K562 (cell line): ENCODE data around the gene PSD4. TPM values are rescaled to one million over a fixed set of nuclear protein-coding genes. Genes with fewer than 3 reads are reported as not detected.

Experiments used
- ATAC-seq: fragments of 200-7000 bp; cut with Tn5 transposase; 3 replicates; pipeline ENCODE4 v1.9.1; 2020; ENCODE audit warnings: moderate library complexity
- BruUV-seq: library from RNA; stranded (reverse); fragments of 400-500 nt; replicated peaks from 2 replicates; lab custom pipeline; 2021; lab: Mats Ljungman, UMichigan
- CTCF ChIA-PET: fragments of 300-600 bp; formaldehyde crosslinking; extraction: SDS; loops from one replicate; lab custom pipeline; 2021; ENCODE audit warnings: low intra/inter-chr PET ratio; lab: Yijun Ruan, JAX
- POLR2A ChIA-PET: fragments of 300-600, 350-650 bp; sonication (Branson Sonifier 250); formaldehyde crosslinking; extraction: SDS; loops from one replicate; lab custom pipeline; 2021; ENCODE audit warnings: antibody characterized with exemption, inconsistent platforms; lab: Yijun Ruan, JAX
- DNase-seq, 4 experiments: peaks; one replicate each; pipeline versions ENCODE4 v3.0.0 to v3.0.0-alpha.2; 2011 to 2018; ENCODE audit warnings: low spot score in 3 of 4, mixed read lengths in 3 of 4; ENCODE audit errors: extremely low read depth in 1 of 4
- FAIRE-seq: peaks from 2 replicates; lab custom pipeline; 2011; peaks lifted over from hg19 to GRCh38; lab: Jason Lieb, UNC
- H2AFZ ChIP-seq: 2 replicates; pipeline ENCODE4 v1.6.0; 2011; ENCODE audit warnings: low read depth, low read length, control low read depth, inconsistent platforms
- H3K27ac ChIP-seq: fragments of 200-600 bp; 3 replicates; pipeline ENCODE4 v1.8.0; 2011; ENCODE audit warnings: low read depth, mild to moderate bottlenecking, control low read depth, inconsistent platforms, low read length, moderate library complexity, mixed read lengths; ENCODE audit errors: extremely low read depth
- H3K27me3 ChIP-seq, 2 experiments: fragments of 300-600 bp in 1 of 2; 2 replicates in 1 of 2; 3 replicates in 1 of 2; pipeline versions ENCODE4 v1.6.0 to v1.8.0; 2011; ENCODE audit warnings: inconsistent platforms in 2 of 2, low read length in 2 of 2, mild to moderate bottlenecking in 1 of 2, mixed read lengths in 1 of 2, moderate library complexity in 1 of 2; ENCODE audit not compliant: control insufficient read depth in 2 of 2, insufficient read depth in 2 of 2
- H3K36me3 ChIP-seq: fragments of 300-600 bp; 3 replicates; pipeline ENCODE4 v1.8.0; 2011; ENCODE audit warnings: mild to moderate bottlenecking, low read length, inconsistent platforms; ENCODE audit not compliant: control insufficient read depth, insufficient read depth
- H3K4me1 ChIP-seq, 2 experiments: fragments of 200-600 bp in 1 of 2; replicated peaks in 1 of 2; 2 replicates in 1 of 2; 3 replicates in 1 of 2; pipeline versions ENCODE4 v1.5.1 to v1.8.0; 2011; ENCODE audit warnings: inconsistent platforms in 2 of 2, low read length in 2 of 2, mild to moderate bottlenecking in 1 of 2, mixed read lengths in 1 of 2, moderate library complexity in 1 of 2; ENCODE audit not compliant: control insufficient read depth in 2 of 2, insufficient read depth in 2 of 2
- H3K4me2 ChIP-seq: 2 replicates; pipeline ENCODE4 v1.6.1; 2011; ENCODE audit warnings: low read length, control low read depth, inconsistent platforms, mixed read lengths; ENCODE audit not compliant: insufficient read depth
- H3K4me3 ChIP-seq: fragments of 200-600 bp; sonication (generic), shearing (Covaris generic); 2 replicates; pipeline ENCODE4 v1.5.1; 2016; ENCODE audit warnings: control low read depth, inconsistent platforms
- H3K79me2 ChIP-seq: fragments of 200-600 bp; 3 replicates; pipeline ENCODE4 v1.8.0; 2011; ENCODE audit warnings: low read length, inconsistent platforms; ENCODE audit not compliant: control insufficient read depth, insufficient read depth
- H3K9ac ChIP-seq, 2 experiments: 2 replicates each; pipeline versions ENCODE4 v1.6.0 to v1.6.1; 2011; ENCODE audit warnings: low read depth in 2 of 2, low read length in 2 of 2, control low read depth in 1 of 2, inconsistent platforms in 1 of 2, mild to moderate bottlenecking in 1 of 2, mixed read lengths in 1 of 2; ENCODE audit not compliant: insufficient read depth in 1 of 2
- H3K9me1 ChIP-seq: one replicate; pipeline ENCODE4 v1.6.0; 2011; ENCODE audit warnings: inconsistent platforms, mild to moderate bottlenecking, low read length, moderate library complexity; ENCODE audit not compliant: control insufficient read depth, insufficient read depth
- H3K9me3 ChIP-seq: replicated peaks from 2 replicates; pipeline ENCODE4 v1.5.1; 2011; ENCODE audit warnings: low read depth, low read length, inconsistent platforms; ENCODE audit not compliant: control insufficient read depth, insufficient read depth
- H4K20me1 ChIP-seq: replicated peaks from 2 replicates; pipeline ENCODE4 v1.6.1; 2011; ENCODE audit warnings: low read length, inconsistent platforms, mixed read lengths; ENCODE audit not compliant: control insufficient read depth, insufficient read depth
- BACH1 ChIP-seq: fragments of 200-800 bp; sonication (Bioruptor generic); IDR thresholded peaks from 2 replicates; pipeline ENCODE4 v1.6.1; 2016; ENCODE audit warnings: missing genetic modification characterization, missing compliant biosample characterization
- CBX3 ChIP-seq, 2 experiments: IDR thresholded peaks; 1 replicate in 1 of 2; 2 replicates in 1 of 2; pipeline ENCODE4 v1.6.1; 2012; ENCODE audit warnings: inconsistent platforms in 2 of 2, low read length in 2 of 2, borderline replicate concordance in 1 of 2, control low read depth in 1 of 2
- CEBPZ ChIP-seq: fragments of 150-350 bp; IDR thresholded peaks from 2 replicates; pipeline ENCODE4 v1.6.1; 2014; ENCODE audit warnings: low read depth, mild to moderate bottlenecking, low read length, borderline replicate concordance
- ESRRB ChIP-seq: fragments of 250-450 bp; sonication (Bioruptor Pico); IDR thresholded peaks from 2 replicates; pipeline ENCODE4 v1.5.0; 2020; ENCODE audit warnings: mild to moderate bottlenecking, moderate library complexity, borderline replicate concordance
- ETV5 ChIP-seq: sonication (generic); formaldehyde crosslinking; IDR thresholded peaks from 2 replicates; pipeline ENCODE4 v1.4.0; 2020; ENCODE audit warnings: low read depth, mild to moderate bottlenecking, missing genetic modification reagents
- FOXK2 ChIP-seq, 2 experiments: fragments of 450-650 bp; IDR thresholded peaks in 1 of 2; conservative IDR thresholded peaks in 1 of 2; 2 replicates each; pipeline ENCODE4 v1.6.1; 2016; ENCODE audit warnings: low read depth in 2 of 2, mild to moderate bottlenecking in 1 of 2
- MTA2 ChIP-seq: fragments of 450-650 bp; IDR thresholded peaks from 2 replicates; pipeline ENCODE4 v1.6.1; 2016; ENCODE audit warnings: low read depth
- NR3C1 ChIP-seq: sonication (generic); formaldehyde crosslinking; IDR thresholded peaks from 2 replicates; pipeline ENCODE4 v1.8.1; 2022; ENCODE audit warnings: missing genetic modification reagents
- POLR3G ChIP-seq: IDR thresholded peaks from 2 replicates; pipeline ENCODE4 v1.6.1; 2011; ENCODE audit not compliant: insufficient read length, insufficient replicate concordance; ENCODE audit errors: extremely low read depth
- PRMT5 ChIP-seq: sonication (generic); formaldehyde crosslinking; IDR thresholded peaks from 2 replicates; pipeline ENCODE4 v1.5.0; 2020; ENCODE audit warnings: missing genetic modification reagents
- RAD51 ChIP-seq: fragments of 450-650 bp; IDR thresholded peaks from 2 replicates; pipeline ENCODE4 v1.7.1; 2016; ENCODE audit warnings: low read depth, mild to moderate bottlenecking, borderline replicate concordance
- SMARCC2 ChIP-seq: fragments of 450-650 bp; IDR thresholded peaks from 2 replicates; pipeline ENCODE4 v1.6.1; 2017; ENCODE audit warnings: antibody characterized with exemption, moderate library complexity, mild to moderate bottlenecking, low read depth
- TEAD1 ChIP-seq, 2 experiments: fragments of 450-650 bp in 1 of 2; sonication (generic) in 1 of 2; formaldehyde crosslinking; IDR thresholded peaks; 2 replicates each; pipeline versions ENCODE4 v1.4.0 to v1.8.0; 2020 to 2022; ENCODE audit warnings: mild to moderate bottlenecking in 2 of 2, missing genetic modification reagents in 1 of 2
- U2AF2 ChIP-seq: fragments of 200-400 bp; formaldehyde crosslinking; optimal IDR thresholded peaks from 2 replicates; pipeline ENCODE3; 2017; ENCODE audit warnings: low read depth, mild to moderate bottlenecking, low read length
- UBTF ChIP-seq, 2 experiments: IDR thresholded peaks; 2 replicates each; pipeline ENCODE4 v1.6.1; 2012; ENCODE audit warnings: improper control_type of control experiment in 2 of 2, low read depth in 2 of 2, low read length in 2 of 2, borderline replicate concordance in 1 of 2
- ZNF133 ChIP-seq: fragments of 250-450 bp; sonication (Bioruptor Pico); IDR thresholded peaks from 2 replicates; pipeline ENCODE4 v1.4.0; 2020; ENCODE audit warnings: mild to moderate bottlenecking
- WGBS: fragments of 100-300 bp; shearing (Covaris generic); methylation state at CpG from one replicate; pipeline ENCODE4 v1.1.6; 2016; ENCODE audit warnings: low coverage, mixed read lengths; ENCODE audit not compliant: insufficient coverage; ENCODE audit errors: missing lambda C conversion rate; 5-methylcytosine and 5-hydroxymethylcytosine counted together
- in situ Hi-C: fragments of 300-500 bp; cut with MboI; formaldehyde crosslinking; loops from 4 replicates; pipeline ENCODE4 v1.15.0; 2018; ENCODE audit warnings: inconsistent platforms, mixed read lengths
- intact Hi-C: fragments of 100-400 bp; cut with micrococcal nuclease; formaldehyde crosslinking; loops from 2 replicates; pipeline ENCODE4 v1.14.2; 2022
- polyA plus RNA-seq, 8 experiments: library from polyadenylated mRNA; depleted of rRNA in 4 of 8; stranded (reverse) in 5 of 8; unstranded in 3 of 8; fragments of >200 nt; fragmentation: Nextera tagmentation in 2 of 8; fragmentation: Illumina TruSeq in 1 of 8; extraction: Ambion mirVana in 2 of 8; extraction: Trizol in 1 of 8; gene quantifications; 2 replicates each; pipeline versions ENCODE4 v1.2.1 to v1.2.3, GENCODE V29; 2011 to 2014; ENCODE audit warnings: inconsistent platforms in 1 of 8, missing spikeins in 1 of 8
- total RNA-seq, 7 experiments: library from RNA; depleted of rRNA in 6 of 7; stranded (reverse); fragments of >200 nt in 6 of 7; fragmentation: Illumina TruSeq in 2 of 7; extraction: Trizol in 2 of 7; gene quantifications; 2 replicates each; pipeline versions ENCODE4 v1.2.1 to v1.2.3, GENCODE V29; 2011 to 2021; ENCODE audit warnings: low replicate concordance in 1 of 7

PSD4 gene
- total and polyA plus RNA-seq, 9 of the 15 experiments (the other 6 are each of a cell fraction or from before 2014, with no cell fraction given), result 0.46 to 54.0 (median 20.8) TPM

GRCh38 chr2:113197347-113198047, 23.7 kb downstream of the PSD4 start:
- H3K27ac ChIP-seq, result no peak overlapping the region
- no peak for FAIRE-seq

More at GRCh38 chr2:113197347-113198047, 23.7 kb downstream of the PSD4 start:
- TF ChIP-seq ZNF133 (CRISPR knock-in tag) (no peak), SMARCC2 (no peak), TEAD1 (CRISPR knock-in tag; IDR thresholded peaks at IDR 0.05) (no peak), U2AF2 (no peak), NR3C1 (CRISPR knock-in tag) (no peak), UBTF (IDR thresholded peaks at IDR 0.05; ENCODE audit: borderline replicate concordance in 1 of 2, low read depth in 2 of 2, low read length in 2 of 2) (no peak), CEBPZ (no peak), ESRRB (CRISPR knock-in tag) (no peak), FOXK2 (conservative IDR thresholded peaks at IDR 0.05 in 1 of 2, IDR thresholded peaks at IDR 0.05 in 1 of 2; ENCODE audit: low read depth in 2 of 2) (no peak), ETV5 (no peak), BACH1 (tag) (no peak), PRMT5 (CRISPR knock-in tag) (no peak), CBX3 (IDR thresholded peaks at IDR 0.05; ENCODE audit: borderline replicate concordance in 1 of 2, low read length in 2 of 2) (no peak), RAD51 (no peak), MTA2 (no peak), POLR3G (no peak)
- H3K9ac ChIP-seq, result no peak overlapping the region
- peaks cover 1% of the 10 kb centered on the region for H3K9me1 ChIP-seq
- BruUV-seq, result no TSS peak
- no peaks in the 10 kb centered on the region for H3K9me3 ChIP-seq
- WGBS, result 90% methylated on average over 17 of the region's 17 CpGs
- H2AFZ ChIP-seq, result no peak overlapping the region
- no peak overlapping the region for H3K4me2 ChIP-seq
- DNase-seq, result no peak
- no peaks in the 10 kb centered on the region for H3K27me3 ChIP-seq
- H3K36me3 ChIP-seq, result peaks cover 70% of the 10 kb centered on the region; the same call in 2 of the 3 replicates
- no peaks in the 10 kb centered on the region for H3K79me2 ChIP-seq
- ChIA-PET POLR2A (interaction anchor here (0.8 to 0.9 kb wide), 2 partner anchors 19 to 24 kb away, joined by 3 read pairs; no protein-coding TSS in a partner anchor), CTCF (no interaction called here)
- H4K20me1 ChIP-seq, result no peaks in the 10 kb centered on the region
- no peak for ATAC-seq
- no peaks in the 10 kb centered on the region for H3K4me1 ChIP-seq
- in situ Hi-C loops (no loop called here), intact Hi-C loops (no loop called here)
- no peak overlapping the region for H3K4me3 ChIP-seq
